ENCODE results near the gene TRIP12.
"Not testable (repeated sequence)": the region's sequence is repeated elsewhere in the genome, so short reads cannot be mapped to it uniquely, and the experiment has no call there.

Gene TRIP12

GRCh38 chr2:229836847-229837246, 85.0 kb downstream of the TRIP12 start:
- no peaks in the 10 kb centered on the region for H3F3A ChIP-seq (ENCODE audit: insufficient read depth, low read length)
- H3K36me3 ChIP-seq (replicated peaks; ENCODE audit: insufficient read depth, low read length), result no peaks in the 10 kb centered on the region
- no peaks in the 10 kb centered on the region for H3K9me2 ChIP-seq (replicated peaks; ENCODE audit: insufficient read depth, low read length)
- no peaks in the 10 kb centered on the region for H3K27me3 ChIP-seq (replicated peaks; ENCODE audit: insufficient read depth, low read length)
- no peaks in the 10 kb centered on the region for H4K20me1 ChIP-seq (ENCODE audit: insufficient read depth, low read length)
- no peak overlapping the region for H2AFZ ChIP-seq (ENCODE audit: low read length)
- DNase-seq, result no peak
- no peak overlapping the region for H3K4me3 ChIP-seq (ENCODE audit: low read length)
- H3K27ac ChIP-seq (ENCODE audit: low read length), result no peak overlapping the region
- no peaks in the 10 kb centered on the region for H3K4me1 ChIP-seq (ENCODE audit: low read length)
- H3K4me2 ChIP-seq (ENCODE audit: low read depth, low read length), result no peak overlapping the region
- 0 out of 2 replicates have a peak, but pooled peaks cover 3% of the 10 kb centered on the region for H3K79me2 ChIP-seq (ENCODE audit: low read length)
- H3K9me3 ChIP-seq (replicated peaks; ENCODE audit: insufficient read depth, low read length), result no peaks in the 10 kb centered on the region
- no peak overlapping the region for H3K9ac ChIP-seq (ENCODE audit: low read length)
- TF ChIP-seq EZH2phosphoT487 (IDR thresholded peaks at IDR 0.05; ENCODE audit: low read length), result no peak
- TF ChIP-seq EZH2 (optimal IDR thresholded peaks at IDR 0.05; ENCODE audit: low read depth, low read length), result no peak

- Histone ChIP-seq H3K27ac (ENCODE audit: low read length) (no peak overlapping the region), H3K36me3 (replicated peaks; ENCODE audit: insufficient read depth, low read length) (no peaks in the 10 kb centered on the region)
Observed at GRCh38 chr2:229835596-229836283, 86.1 kb downstream of the TRIP12 start.

GRCh38 chr2:229834368-229834767, 87.4 kb downstream of the TRIP12 start:
- not testable (repeated sequence) for H3K9me3 ChIP-seq (replicated peaks; ENCODE audit: insufficient read depth, low read length); H3K79me2 ChIP-seq (ENCODE audit: low read length); H3K4me1 ChIP-seq (ENCODE audit: low read length); H3K9ac ChIP-seq (ENCODE audit: low read length); H4K20me1 ChIP-seq (ENCODE audit: insufficient read depth, low read length); H3K27ac ChIP-seq (ENCODE audit: low read length); H3K27me3 ChIP-seq (replicated peaks; ENCODE audit: insufficient read depth, low read length); H3K9me2 ChIP-seq (replicated peaks; ENCODE audit: insufficient read depth, low read length); H3K36me3 ChIP-seq (replicated peaks; ENCODE audit: insufficient read depth, low read length); H3K4me2 ChIP-seq (ENCODE audit: low read depth, low read length); DNase-seq; H3K4me3 ChIP-seq (ENCODE audit: low read length); H2AFZ ChIP-seq (ENCODE audit: low read length); H3F3A ChIP-seq (ENCODE audit: insufficient read depth, low read length)

More at GRCh38 chr2:229835596-229836283, 86.1 kb downstream of the TRIP12 start:
- Histone ChIP-seq H4K20me1 (ENCODE audit: insufficient read depth, low read length) (no peaks in the 10 kb centered on the region), H3K9me2 (replicated peaks; ENCODE audit: insufficient read depth, low read length) (no peaks in the 10 kb centered on the region), H3K9ac (ENCODE audit: low read length) (no peak overlapping the region), H3K4me2 (ENCODE audit: low read depth, low read length) (no peak overlapping the region), H3K27me3 (replicated peaks; ENCODE audit: insufficient read depth, low read length) (no peaks in the 10 kb centered on the region), H3K4me3 (ENCODE audit: low read length) (no peak overlapping the region), H3K79me2 (ENCODE audit: low read length) (0 out of 2 replicates have a peak, but pooled peaks cover 3% of the 10 kb centered on the region), H3K4me1 (ENCODE audit: low read length) (no peaks in the 10 kb centered on the region), H3F3A (ENCODE audit: insufficient read depth, low read length) (no peaks in the 10 kb centered on the region), H2AFZ (ENCODE audit: low read length) (no peak overlapping the region), H3K9me3 (replicated peaks; ENCODE audit: insufficient read depth, low read length) (no peaks in the 10 kb centered on the region)
- DNase-seq, result no peak
- TF ChIP-seq EZH2 (optimal IDR thresholded peaks at IDR 0.05; ENCODE audit: low read depth, low read length) (no peak), CTCF (IDR thresholded peaks at IDR 0.05; ENCODE audit: low read length) (no peak)

- Histone ChIP-seq H3F3A (ENCODE audit: insufficient read depth, low read length) (no peaks in the 10 kb centered on the region), H3K79me2 (ENCODE audit: low read length) (no peaks in the 10 kb centered on the region), H3K9me3 (replicated peaks; ENCODE audit: insufficient read depth, low read length) (no peaks in the 10 kb centered on the region), H3K36me3 (replicated peaks; ENCODE audit: insufficient read depth, low read length) (no peaks in the 10 kb centered on the region), H2AFZ (ENCODE audit: low read length) (no peak overlapping the region), H3K4me3 (ENCODE audit: low read length) (no peak overlapping the region), H3K4me2 (ENCODE audit: low read depth, low read length) (no peak overlapping the region), H3K9ac (ENCODE audit: low read length) (no peak overlapping the region), H3K4me1 (ENCODE audit: low read length) (no peaks in the 10 kb centered on the region), H3K27ac (ENCODE audit: low read length) (no peak overlapping the region), H4K20me1 (ENCODE audit: insufficient read depth, low read length) (no peaks in the 10 kb centered on the region), H3K9me2 (replicated peaks; ENCODE audit: insufficient read depth, low read length) (no peaks in the 10 kb centered on the region), H3K27me3 (replicated peaks; ENCODE audit: insufficient read depth, low read length) (no peaks in the 10 kb centered on the region)
- TF ChIP-seq EZH2 (optimal IDR thresholded peaks at IDR 0.05; ENCODE audit: low read depth, low read length) (no peak), CTCF (IDR thresholded peaks at IDR 0.05; ENCODE audit: low read length) (no peak), EZH2phosphoT487 (IDR thresholded peaks at IDR 0.05; ENCODE audit: low read length) (no peak)
- DNase-seq, result no peak
Observed at GRCh38 chr2:229832510-229832898, 89.3 kb downstream of the TRIP12 start.

All from MM.1S (cell line).